OCI-LY1 (cell line): Measurements from ENCODE around the gene BMERB1.
"Not testable (repeated sequence)": the region's sequence is repeated elsewhere in the genome, so short reads cannot be mapped to it uniquely, and the experiment has no call there.

Source experiments
- EZH2 ChIP-seq: fragments of 200-600 bp; sonication (generic), shearing (Covaris generic); IDR thresholded peaks from 2 replicates; pipeline ENCODE4 v1.8.0; 2017; ENCODE audit warnings: borderline replicate concordance, mixed run types, mild to moderate bottlenecking, antibody characterized with exemption, low read length, moderate library complexity, mixed read lengths
- TF ChIP-seq, protein P1 (sequence below): fragments of 200-600 bp; sonication (generic), shearing (Covaris generic); IDR thresholded peaks from 2 replicates; pipeline ENCODE4 v1.5.1; 2017; ENCODE audit warnings: mild to moderate bottlenecking, antibody characterized with exemption, low read length, moderate library complexity, mixed read lengths

DNA sequence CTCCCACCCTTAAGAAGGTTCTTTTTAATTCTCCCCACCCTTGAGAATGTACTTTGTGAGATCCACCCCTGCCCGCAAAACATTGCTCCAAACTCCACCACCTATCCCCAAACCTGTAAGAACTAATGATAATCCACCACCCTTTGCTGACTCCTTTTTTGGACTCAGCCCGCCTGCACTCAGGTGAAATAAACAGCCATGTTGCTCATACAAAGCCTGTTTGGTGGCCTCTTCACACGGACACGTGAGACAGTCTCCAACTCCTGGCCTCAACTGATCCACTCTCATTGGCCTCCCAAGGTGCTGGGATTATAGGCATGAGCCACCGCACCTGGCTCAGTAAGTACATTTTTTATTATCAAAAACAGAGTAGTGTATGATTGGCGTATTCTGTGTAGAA, 24.9 kb upstream of the BMERB1 start:
- TF ChIP-seq, protein P1, sequence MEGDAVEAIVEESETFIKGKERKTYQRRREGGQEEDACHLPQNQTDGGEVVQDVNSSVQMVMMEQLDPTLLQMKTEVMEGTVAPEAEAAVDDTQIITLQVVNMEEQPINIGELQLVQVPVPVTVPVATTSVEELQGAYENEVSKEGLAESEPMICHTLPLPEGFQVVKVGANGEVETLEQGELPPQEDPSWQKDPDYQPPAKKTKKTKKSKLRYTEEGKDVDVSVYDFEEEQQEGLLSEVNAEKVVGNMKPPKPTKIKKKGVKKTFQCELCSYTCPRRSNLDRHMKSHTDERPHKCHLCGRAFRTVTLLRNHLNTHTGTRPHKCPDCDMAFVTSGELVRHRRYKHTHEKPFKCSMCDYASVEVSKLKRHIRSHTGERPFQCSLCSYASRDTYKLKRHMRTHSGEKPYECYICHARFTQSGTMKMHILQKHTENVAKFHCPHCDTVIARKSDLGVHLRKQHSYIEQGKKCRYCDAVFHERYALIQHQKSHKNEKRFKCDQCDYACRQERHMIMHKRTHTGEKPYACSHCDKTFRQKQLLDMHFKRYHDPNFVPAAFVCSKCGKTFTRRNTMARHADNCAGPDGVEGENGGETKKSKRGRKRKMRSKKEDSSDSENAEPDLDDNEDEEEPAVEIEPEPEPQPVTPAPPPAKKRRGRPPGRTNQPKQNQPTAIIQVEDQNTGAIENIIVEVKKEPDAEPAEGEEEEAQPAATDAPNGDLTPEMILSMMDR = not testable (repeated sequence)
- TF ChIP-seq EZH2 = not testable (repeated sequence)
